HG03571 (cell line): ENCODE data around the gene MECR.
"Not testable (repeated sequence)": the region's sequence is repeated elsewhere in the genome, so short reads cannot be mapped to it uniquely, and the experiment has no call there.

Source experiments
- ATAC-seq: cut with Tn5 transposase; IDR thresholded peaks from one replicate; pipeline ENCODE4 v1.9.1; 2021; ENCODE audit not compliant: unreplicated experiment

The MECR gene

DNA sequence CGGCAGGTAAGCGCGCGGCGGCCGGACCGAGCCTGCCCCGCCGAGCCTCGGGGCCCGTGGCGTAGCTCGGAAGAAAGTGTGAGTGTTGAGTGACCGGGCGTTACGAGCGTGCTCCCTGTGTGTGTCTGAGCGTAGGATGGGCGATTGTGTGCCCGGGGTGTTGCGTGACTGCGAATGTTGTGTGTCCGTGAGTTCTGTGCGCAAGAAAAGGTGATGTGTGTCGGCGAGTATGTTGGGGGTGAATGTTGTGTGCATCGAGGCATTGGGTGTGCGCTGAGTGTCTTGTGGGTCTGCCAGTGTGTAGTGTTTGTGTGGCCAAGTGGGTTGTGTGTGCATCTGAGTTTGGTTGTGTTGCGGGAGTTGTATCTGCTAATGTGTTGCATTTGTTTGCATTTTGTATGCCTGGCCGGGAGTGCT lies 6.0 kb upstream of the MECR start:
- ATAC-seq, result no peak

DNA sequence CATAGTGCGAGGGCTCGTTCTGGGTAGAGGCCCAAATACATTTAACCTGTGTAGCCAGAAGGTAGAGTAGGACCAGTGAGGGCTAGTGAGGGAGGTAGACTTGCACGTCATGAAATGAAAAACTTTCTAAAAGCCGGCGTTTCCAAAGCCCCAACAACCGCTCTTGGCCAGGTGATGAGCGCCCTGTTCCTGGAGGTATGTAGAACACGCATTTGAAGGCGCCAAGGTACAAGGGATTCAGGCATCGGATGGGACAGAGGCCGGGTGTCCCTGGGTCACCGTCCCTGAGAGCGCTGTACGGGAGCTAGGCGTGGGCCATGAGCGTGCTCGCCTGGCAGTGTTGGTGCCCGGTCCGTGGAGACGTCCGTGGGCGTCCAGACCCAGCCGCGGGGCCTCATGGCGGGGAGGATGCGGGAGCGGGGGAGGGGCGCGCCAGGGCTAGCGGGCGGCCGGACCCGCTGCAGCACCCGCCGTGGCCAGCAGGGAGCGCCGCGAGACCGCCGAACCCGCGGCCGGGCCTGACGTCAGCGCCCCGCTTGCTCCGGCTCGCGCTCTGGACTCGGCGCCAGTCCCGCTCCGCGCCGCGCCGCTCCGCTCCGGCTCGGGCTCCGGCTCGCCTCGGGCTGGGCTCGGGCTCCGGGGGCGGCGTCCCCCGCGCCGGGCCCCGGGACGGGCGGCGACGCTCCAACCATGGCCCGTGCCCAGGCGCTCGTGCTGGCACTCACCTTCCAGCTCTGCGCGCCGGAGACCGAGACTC lies 5.4 kb upstream of the MECR start, which contains the start of gene PTPRU:
TSS of gene PTPRU (plus strand) at position 568 of the 757 bp plus-strand sequence. CDS start at position 691, 123 bp downstream.
- peak; percentile 65 for ATAC-seq

DNA sequence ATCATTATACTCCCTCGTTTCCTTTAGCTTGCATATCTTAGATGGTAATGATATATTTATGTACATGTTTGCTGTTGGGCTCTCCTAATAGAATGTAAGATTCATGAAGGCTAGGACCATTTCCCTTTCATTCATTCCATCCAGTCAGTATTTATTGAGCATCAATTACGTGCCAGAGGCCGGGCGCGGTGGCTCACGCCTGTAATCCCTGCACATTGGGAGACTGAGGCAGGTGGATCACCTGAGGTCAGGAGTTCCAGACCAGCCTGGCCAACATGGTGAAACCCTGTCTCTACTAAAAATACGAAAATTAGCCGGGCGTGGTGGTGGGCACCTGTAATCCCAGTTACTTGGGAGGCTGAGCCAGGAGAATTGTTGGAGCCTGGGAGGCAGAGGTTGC lies 4.1 kb upstream of the MECR start:
- ATAC-seq, result not testable (repeated sequence)

DNA sequence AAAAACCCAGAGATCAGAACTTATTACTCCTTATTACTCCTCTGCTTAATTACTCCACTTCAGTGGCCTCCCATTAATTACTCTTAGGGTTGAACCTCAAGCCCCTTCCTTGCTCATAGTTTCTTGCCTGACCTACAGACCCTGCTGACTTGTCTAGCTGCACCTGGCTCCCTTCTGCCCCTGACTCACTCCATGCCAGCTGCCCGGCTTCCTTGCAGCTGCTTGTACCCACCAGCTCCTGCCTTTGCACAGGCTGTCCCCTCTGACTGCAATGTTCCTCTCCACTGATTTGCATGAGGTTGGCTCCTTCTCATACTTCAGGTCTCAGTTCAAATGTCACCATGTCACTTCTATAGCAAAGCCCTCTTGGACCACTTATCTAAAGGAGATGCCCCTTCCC lies 3.7 kb upstream of the MECR start:
- ATAC-seq, result no peak

DNA sequence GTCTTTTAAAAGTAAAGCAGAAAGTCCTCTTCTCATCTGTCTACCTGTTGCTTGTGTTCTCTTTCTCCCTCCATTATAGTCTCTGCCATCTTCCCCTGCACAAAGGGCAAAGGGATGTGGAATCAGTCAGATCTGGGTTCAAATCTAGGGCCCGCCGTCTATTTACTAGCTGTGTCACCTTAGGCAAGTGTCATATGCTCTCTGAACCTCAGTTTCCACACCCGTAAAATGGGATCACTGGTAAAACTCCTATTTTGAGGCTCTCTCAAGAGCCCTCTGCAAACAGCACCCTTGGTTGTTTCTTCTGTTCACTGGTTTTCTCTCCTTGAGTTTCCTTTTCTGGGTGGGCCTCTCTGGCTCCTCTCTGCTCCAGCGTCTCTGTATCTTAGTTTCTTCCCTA lies 3.0 kb upstream of the MECR start:
- ATAC-seq, result no peak

DNA sequence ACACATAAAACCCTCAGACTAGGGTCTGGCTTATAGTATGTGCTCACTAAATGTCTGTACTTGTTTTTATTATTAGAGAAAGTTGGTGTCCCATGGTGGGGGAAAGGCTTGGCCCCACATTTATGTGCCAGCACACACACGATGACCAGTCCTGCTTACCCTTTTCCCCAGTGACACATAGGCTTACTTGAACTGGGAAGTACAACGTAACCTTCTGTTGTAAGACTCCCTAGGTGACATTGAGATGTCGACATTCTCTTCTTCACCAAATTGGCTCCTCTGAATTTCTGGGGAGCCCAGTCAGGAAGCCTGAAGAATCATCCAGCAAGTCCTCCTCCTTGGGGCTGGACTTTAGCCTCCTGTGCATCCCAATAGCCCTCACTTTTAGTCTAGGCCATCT lies 1.7 kb upstream of the MECR start:
- ATAC-seq, result no peak

DNA sequence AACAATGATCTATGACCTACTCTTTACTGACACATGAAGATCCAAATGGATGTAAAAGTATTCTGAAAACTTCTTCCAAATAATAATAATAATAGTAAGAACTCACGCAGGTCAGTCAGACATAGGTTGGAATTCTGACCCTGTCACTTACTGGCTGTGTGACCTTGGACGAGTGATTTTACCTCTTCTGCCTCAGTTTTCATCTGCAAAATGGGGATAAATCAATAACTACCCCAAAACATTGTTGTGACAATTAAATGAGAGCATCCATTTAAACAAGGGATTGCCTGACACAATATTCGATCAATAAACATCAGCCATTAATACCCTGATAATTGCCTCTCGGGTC lies 556 bp downstream of the MECR start:
- no peak for ATAC-seq

DNA sequence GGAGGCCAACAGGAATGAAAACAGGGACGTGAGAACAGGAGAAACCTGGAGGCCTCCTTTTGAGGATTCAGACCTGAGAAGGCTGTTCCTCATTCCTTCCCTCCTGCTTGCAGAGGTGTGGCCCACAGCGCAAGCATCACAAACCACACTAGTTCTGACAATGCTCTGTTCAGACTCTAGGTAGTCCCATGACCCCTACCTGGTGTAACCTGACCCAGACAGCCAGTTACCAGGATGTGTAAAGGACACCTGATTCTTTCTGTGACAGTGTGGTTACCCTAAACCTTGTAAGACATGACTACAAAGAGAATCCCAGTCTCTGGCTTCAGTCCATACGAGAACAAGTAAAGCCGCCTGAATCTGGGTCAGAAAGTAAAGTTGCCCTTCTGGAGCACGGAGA lies 3.2 kb downstream of the MECR start:
- no peak for ATAC-seq

DNA sequence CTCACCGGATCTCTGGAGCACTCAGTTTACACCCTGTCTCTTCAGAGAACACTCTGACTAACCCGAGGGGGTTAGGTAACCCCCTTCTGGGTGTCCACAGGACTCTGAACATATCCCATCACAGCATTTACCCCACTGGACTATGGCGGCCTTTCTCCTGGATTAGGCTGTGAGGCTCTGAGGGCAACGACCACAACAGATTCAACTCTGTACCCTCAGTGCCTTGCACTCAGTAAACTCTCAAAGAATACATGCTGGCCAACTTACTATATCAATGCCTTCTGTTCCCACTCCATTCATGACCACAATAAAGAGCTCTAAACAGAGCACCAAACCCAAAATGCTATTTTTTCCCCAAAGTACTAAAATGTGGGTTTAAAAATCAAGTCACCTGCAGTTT lies 5.4 kb downstream of the MECR start:
- no peak for ATAC-seq

DNA sequence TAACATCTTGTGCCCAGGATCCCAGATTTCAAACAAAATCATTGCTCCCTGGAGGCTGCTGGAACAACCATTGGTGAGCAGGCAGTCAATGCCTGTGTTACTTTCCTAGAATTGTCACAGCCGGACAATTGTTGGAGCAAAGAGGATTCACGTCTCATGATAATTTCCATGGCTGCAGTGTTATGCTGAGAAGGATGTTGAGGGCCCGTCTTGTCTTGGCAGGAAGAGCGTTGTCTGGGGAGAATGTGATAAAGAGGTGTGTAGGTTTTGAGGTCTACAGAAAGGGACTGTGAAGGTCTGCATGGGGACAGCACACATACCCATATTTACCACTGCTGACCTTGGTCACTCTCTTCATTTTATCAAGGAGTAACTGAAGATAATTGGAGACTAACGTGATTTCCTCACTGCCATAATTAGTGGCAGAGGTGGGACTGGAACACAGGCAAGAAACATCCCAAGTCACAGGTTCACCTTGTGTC lies 6.3 kb downstream of the MECR start:
- no peak for ATAC-seq

DNA sequence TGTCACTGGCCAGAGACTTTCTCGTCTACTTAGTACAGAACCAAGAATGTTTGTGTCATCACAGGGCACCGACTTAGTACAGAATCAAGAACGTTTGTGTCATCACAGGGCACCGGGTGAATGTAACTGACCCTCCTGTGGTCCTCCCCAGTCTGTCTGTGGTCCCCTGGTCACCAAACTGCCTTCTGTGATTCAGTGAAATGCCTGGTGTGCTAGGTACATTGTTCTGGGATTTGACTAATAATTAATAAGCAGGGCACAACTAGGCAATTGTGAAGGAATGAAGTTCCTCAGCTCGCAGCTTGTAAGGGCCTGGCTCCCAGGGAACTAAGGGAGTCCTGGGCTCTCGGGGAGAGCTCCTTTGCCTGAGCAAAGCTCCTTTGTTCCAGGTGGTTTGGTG lies 7.2 kb downstream of the MECR start:
- ATAC-seq, result no peak

DNA sequence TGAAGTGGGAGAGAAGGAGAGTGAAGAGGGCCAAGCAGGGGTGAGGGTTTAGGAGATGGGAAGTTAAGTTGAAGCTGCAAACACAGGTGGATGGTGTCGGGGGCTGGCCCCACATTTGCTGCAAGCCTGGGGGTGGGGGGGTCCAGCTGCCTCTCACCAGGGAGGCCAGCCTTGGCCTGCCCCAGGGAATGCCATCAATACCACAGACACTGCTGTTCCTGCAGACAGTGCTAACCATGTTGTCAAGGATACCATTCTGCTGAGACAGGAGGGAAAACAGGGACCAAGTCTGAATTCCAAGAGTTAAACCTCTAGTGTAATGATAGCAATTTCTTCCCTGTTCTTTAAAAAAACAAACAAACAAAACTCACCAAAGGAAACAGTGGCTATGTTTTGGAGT lies 8.0 kb downstream of the MECR start:
- no peak for ATAC-seq

DNA sequence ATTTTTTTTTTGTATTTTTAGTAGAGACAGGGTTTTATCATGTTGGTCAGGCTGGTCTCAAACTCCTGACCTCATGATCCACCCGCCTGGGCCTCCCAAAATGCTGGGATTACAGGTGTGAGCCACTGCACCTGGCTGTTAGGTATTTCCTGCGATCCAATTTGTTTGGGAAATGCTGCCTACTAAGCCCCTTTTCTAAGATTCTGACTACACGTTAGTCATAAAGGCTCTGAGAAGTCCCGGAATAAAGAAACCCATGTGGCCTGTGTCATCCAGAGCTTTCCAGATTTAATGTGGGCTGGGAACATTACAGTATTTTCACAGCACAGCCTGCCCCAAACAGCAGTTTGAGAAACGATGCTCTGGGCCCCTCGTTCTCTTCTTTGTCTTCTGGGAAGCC lies 8.5 kb downstream of the MECR start:
- ATAC-seq, result not testable (repeated sequence)

DNA sequence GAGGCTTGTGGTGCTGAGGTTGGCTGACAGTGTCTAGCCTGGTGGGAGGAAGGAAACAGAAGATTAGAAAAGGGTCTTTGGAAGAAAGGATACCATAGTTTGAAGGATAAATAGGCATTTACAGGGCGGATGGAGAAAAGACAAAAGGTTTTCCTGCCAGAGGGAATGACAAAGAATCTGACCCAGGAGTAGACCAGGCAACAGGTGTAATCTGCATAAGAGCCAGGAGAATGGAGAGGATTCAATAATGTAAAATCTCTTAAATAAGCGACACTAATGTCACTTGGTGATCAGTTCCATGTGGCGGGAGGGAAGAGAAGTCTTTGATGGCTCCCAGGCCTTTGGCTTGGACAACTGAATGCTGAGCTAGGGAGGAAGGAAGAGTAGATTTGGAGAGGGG lies 9.4 kb downstream of the MECR start:
- no peak for ATAC-seq

DNA sequence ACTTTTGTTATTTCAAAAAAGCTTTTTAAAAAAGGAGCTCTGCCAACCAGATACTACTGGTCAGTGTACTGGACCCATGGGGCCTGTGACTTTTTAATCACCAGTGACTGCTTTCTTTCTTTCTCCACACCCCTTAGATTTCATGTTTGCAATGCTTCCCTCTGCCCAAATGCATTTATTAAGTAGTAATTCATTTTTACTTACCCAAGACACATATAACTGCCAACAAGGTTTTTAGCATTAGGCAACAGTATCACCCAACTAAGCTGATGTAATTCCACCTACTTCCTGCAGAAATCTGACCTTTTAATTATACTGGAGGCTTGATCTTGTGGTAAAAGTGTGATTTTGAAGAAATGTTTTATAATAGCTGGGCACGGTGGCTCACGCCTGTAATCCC lies 12.5 kb downstream of the MECR start:
- ATAC-seq, result no peak

DNA sequence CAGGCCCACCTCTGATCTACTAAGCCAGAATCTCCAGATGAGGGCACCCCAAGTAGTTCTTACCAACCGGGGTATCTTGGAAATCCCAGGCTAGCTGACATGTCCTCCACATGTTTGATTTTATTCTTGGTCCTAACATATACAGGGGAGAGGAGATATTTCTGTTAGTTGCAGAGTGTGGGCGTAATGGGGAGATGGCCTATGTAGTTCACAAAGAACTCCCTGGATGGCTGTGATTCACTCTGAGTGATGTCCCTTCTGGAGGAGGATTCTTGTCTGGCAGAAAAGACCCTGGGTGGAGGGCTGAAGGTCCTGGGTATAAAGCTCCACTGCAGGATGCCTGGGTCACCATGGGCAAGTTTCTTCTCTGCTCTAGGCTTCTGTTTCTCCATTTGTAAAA lies 13.1 kb downstream of the MECR start:
- ATAC-seq, result no peak

DNA sequence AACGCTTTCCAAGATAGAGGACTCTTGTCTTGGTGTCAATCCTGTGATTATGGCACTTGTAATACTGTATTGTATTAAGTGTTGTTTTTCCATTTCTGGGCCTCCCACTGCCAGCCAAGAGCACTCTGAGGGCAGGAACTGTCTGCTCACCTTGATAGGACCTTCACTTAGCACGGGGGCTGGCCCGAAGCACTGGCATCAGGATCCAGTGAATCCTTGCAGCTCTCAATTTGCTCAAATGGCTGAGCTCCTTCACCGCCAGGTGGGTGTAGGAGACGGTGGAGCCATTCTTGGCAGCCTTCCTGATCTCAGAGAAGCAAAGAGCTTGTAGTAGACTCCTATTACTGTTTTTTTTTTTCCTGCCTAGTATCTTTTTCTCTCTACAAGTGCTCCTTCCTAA lies 17.7 kb downstream of the MECR start:
- ATAC-seq, result no peak

DNA sequence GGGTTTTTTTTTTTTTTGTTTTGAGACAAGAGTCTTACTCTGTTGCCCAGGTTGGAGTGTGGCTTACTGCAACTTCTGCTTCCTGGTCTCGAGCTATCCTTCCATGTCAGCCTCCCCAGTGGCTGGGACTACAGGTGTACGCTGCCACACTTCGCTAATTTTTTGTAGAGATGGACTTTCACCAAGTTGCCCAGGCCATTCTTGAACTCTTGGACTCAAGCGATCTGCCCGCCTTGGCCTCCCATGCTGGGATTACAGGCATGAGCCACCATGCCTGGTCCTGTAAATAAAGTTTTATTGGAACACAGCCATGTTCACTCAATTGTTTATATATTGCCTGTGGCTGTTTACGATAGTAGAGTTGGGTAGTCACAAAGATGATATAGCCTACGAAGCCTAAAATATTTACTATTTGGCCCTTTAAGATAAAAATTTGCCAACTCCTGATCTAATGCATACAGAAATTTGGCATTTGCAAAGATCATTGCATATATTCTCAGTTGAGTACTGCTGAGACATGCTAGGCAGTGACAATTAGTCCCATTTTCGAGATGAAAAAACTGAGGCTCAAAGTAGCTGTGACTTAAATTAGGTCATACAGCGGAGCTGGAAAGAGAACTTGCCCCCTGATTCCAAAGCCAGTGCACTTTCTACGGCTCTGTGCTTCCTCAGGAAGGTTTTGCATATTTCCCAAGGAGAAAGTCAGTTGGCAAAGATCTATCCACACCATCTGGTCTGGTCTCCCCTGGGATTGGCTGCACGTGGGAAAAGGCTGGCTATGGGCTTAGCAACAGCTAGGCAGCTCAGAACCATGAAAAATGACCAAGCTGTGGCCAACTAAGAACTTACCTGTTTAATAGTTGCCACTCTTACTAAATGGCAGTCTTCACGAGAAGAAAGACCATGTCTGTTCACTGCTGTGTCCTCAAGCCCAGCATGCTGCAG lies 19.4 kb downstream of the MECR start:
- ATAC-seq, result no peak

DNA sequence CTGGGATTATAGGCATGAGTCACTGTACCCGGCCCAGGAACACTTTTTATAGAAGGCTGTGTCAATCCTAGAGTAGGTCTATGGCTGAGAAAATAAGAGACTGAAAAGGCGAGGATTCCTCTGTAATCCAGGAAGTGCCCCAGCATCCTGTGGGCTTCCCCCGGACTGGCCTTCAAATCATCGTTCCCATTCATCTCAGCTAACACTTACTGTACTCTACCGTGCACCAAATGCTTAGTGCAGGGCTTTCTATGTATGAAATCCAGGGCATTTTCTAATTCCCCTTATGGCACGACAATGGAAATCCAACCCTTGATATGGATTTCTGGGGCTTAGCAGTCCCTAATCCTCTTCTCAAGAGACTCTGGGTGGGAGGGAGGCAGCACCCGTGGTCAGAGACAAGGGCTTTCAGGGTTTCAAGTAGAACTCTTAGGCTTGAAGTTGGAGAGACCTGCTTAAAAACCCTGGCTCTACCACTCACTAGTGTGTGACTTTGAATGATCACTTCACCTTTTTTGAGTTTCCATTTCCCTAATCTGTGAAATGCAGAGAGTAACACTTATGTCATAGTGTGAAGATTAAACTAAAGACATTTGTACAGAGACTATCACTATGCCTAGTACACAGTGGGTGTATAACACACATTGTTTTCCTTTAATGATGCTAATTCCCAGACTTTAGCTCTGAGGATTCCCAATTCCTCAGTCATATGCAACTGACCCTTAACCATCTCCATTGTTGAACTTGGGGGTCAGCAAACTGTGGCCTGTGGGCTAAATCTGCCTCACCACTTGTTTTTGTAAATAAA lies 20.3 kb downstream of the MECR start:
- ATAC-seq, result peak; percentile 56

DNA sequence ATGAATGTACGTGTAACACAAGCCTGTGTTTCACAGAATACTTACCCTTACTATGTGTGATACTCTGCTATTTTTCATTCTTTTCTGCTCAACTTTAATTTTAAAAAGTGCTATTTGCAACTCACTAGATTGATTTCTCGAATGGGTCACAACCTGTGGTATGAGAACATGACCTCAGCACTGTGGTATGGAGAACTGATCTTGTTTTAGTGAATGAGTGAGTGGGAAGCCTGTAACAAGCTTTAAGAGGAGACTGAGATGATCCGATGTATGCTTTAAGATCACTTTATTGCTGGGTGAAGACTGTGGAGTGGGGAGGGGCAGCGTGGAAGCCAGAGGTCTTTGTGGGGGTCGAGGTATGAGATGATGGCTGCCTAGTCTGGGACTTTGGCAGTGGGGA lies 21.6 kb downstream of the MECR start:
- no peak for ATAC-seq

DNA sequence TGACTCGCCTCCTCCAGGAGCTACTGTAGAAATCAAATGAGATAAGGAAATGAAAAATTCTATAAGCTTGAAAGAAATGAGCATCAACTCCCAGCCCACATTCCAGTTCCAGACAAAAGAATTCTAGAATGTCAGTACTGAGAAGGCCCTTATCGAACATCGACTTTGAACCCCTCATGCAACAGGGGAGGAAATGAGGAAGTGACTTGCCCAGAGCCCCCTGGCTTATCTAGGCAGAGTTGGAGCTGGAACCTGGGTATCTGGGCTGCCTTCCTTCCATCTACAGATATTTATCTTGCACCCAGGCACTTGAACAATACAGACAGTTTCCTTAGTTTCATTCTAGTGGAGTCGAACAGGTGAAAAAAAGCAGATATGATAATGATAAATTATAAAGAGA lies 22.3 kb downstream of the MECR start:
- no peak for ATAC-seq
